ENCODE data around the gene SNX5. TPM values are rescaled to one million over a fixed set of nuclear protein-coding genes. Genes with fewer than 3 reads are reported as not detected.

Gene SNX5
- total and polyA plus RNA-seq, 2 of the 13 experiments (the other 11 are each of a cell fraction or from before 2014, with no cell fraction given): 664 to 1,040 TPM

DNA sequence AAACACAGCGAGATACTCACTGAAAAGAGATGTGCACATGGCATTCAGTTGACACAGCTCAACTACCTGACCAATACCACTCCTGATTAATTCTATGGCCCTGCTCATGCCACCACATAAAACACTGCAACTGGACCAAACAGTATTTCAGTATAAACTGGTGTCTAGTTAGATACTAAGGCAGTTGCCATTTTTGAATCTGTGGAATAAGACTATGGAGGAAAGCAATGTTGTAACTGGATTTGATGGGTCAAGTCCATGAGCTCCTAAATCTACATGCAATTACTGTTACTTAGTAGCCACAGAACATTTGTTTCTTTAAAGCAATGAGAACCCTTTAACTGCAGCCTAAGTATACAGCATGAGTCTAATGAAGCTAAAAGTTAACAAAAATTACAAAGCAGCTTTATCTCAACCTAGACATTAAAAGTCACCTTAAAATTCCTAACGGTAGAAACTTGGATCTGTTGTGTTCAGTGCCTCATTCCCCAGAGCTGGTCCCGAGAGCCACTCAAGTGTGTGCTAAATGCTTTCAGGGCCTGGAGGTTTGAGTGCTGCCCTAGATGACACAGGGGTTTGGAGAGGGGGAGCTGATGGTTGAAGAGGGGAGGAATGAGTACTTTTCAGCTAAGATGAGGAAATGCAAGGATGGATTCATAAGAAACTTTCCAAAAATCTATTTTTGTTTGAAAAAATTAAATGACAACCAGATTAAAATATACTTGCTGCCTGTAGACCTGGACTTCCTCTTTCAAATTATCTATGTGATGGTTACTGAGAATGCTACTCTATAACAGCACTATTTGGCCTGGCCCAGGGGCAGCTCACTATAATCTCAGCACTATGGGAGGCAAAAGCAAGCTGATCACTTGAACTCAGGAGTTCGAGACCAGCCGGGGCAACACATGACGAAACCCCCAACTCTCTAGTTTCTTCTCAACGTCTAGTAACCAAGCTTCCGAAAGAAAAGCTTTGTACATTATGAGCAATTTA is 15.6 kb downstream of the SNX5 start (continued):
- TF ChIP-seq TGIF2 (CRISPR knock-in tag; IDR thresholded peaks at IDR 0.05) (no peak), POLR2AphosphoS5 (IDR thresholded peaks at IDR 0.05; ENCODE audit: low read depth, low read length) (peak; percentile 37; the same call in 1 of the 2 replicates), PAWR (CRISPR knock-in tag; IDR thresholded peaks at IDR 0.05; ENCODE audit: borderline replicate concordance) (no peak), TBX2 (CRISPR knock-in tag; IDR thresholded peaks at IDR 0.05; ENCODE audit: borderline replicate concordance) (0 out of 2 replicates have a peak, but pooled peaks have one; percentile 46)

DNA sequence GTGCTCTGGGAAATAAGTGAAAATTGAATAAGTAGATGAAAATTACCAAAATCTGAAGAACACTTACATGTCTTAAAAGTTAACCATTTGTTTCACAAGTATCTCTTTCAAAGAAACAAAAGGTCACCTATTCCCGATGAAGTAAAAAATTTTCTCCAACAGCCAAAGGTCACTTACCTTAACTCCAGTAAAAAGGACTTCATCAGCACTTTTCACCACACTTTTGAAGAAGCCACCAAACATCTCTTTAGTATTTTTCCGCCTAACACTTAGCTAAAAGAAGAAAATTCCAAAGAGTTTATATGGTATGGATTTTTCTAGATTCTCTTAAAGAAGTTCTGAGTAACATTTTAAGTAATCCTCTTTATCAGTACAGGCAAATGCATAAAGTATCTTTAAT is 17.3 kb downstream of the SNX5 start:
- ATAC-seq (no peak), DNase-seq (ENCODE audit: low spot score) (no peak), FAIRE-seq (no peak)
- no peak overlapping the region for H3K27ac ChIP-seq (ENCODE audit: extremely low read length, insufficient read depth, low read length)
- ChIA-PET POLR2A (no interaction called here), CTCF (ENCODE audit: low intra/inter-chr PET ratio, low total read pairs) (no interaction called here)
- in situ Hi-C loops (cut with HindIII; ENCODE audit: extremely low pct_ligation_motif_present, low pct_unique_long_range_greater_than_20kb) (no loop called here), intact Hi-C loops (cut with micrococcal nuclease; ENCODE audit: unreplicated experiment) (no loop called here)
- H3K79me2 ChIP-seq (ENCODE audit: insufficient read depth, low read length): peaks cover 89% of the 10 kb centered on the region
- H4K20me1 ChIP-seq (ENCODE audit: insufficient read depth, low read length): peaks cover 43% of the 10 kb centered on the region
- H3K4me1 ChIP-seq (ENCODE audit: insufficient read depth, low read length): peaks cover 41% of the 10 kb centered on the region
- no peaks in the 10 kb centered on the region for H3K9me3 ChIP-seq (ENCODE audit: low read length)
- peaks cover 68 to 99% of the 10 kb centered on the region in 2 experiments for H3K36me3 ChIP-seq (replicated peaks in 1 of 2; ENCODE audit: control insufficient read depth in 1 of 2, insufficient read depth in 2 of 2, low read length in 2 of 2)
- H3K4me3 ChIP-seq (replicated peaks in 1 of 3; ENCODE audit: insufficient read depth in 1 of 3, low read depth in 2 of 3, low read length in 3 of 3): no peak overlapping the region
- no peak overlapping the region for H2AFZ ChIP-seq (ENCODE audit: low read length)
- TF ChIP-seq MAFF (IDR thresholded peaks at IDR 0.05; ENCODE audit: low read depth, low read length) (peak; percentile 90), ZNF232 (CRISPR knock-in tag; IDR thresholded peaks at IDR 0.05; ENCODE audit: borderline replicate concordance) (no peak), MAFK (conservative IDR thresholded peaks at IDR 0.05 in 1 of 2, IDR thresholded peaks at IDR 0.05 in 1 of 2; ENCODE audit: low read length in 2 of 2) (peak; percentile 94)
- TF ChIP-seq, protein P1, sequence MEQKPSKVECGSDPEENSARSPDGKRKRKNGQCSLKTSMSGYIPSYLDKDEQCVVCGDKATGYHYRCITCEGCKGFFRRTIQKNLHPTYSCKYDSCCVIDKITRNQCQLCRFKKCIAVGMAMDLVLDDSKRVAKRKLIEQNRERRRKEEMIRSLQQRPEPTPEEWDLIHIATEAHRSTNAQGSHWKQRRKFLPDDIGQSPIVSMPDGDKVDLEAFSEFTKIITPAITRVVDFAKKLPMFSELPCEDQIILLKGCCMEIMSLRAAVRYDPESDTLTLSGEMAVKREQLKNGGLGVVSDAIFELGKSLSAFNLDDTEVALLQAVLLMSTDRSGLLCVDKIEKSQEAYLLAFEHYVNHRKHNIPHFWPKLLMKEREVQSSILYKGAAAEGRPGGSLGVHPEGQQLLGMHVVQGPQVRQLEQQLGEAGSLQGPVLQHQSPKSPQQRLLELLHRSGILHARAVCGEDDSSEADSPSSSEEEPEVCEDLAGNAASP (CRISPR knock-in tag; IDR thresholded peaks at IDR 0.05; ENCODE audit: borderline replicate concordance): no peak
- 84% methylated on average over 2 of the region's 2 CpGs for WGBS (ENCODE audit: low lambda C conversion rate)
- no peak overlapping the region for H3K4me2 ChIP-seq (ENCODE audit: low read depth, low read length)
- no peak overlapping the region for H3K9ac ChIP-seq (ENCODE audit: insufficient read depth, low read depth, low read length)
- H3K27me3 ChIP-seq (ENCODE audit: control insufficient read depth in 1 of 2, insufficient read depth in 2 of 2, low read length in 2 of 2): no peaks in the 10 kb centered on the region
- BruUV-seq (replicated peaks): TSS peak; percentile 1
